HTR-8/SVneo (cell line): Measurements from ENCODE around the gene HCCS.
A peak's percentile ranks its signal among the peaks of the same experiment; 100 is the strongest.
"Not testable (repeated sequence)": the region's sequence is repeated elsewhere in the genome, so short reads cannot be mapped to it uniquely, and the experiment has no call there.

ENCODE experiments used
- DNase-seq: peaks from one replicate; pipeline ENCODE4 v3.0.0; 2011; ENCODE audit warnings: low spot score, mixed read lengths; ENCODE audit not compliant: insufficient read length
- FAIRE-seq: peaks from 2 replicates; lab custom pipeline; 2011; peaks lifted over from hg19 to GRCh38; lab: Jason Lieb, UNC

Gene HCCS

DNA sequence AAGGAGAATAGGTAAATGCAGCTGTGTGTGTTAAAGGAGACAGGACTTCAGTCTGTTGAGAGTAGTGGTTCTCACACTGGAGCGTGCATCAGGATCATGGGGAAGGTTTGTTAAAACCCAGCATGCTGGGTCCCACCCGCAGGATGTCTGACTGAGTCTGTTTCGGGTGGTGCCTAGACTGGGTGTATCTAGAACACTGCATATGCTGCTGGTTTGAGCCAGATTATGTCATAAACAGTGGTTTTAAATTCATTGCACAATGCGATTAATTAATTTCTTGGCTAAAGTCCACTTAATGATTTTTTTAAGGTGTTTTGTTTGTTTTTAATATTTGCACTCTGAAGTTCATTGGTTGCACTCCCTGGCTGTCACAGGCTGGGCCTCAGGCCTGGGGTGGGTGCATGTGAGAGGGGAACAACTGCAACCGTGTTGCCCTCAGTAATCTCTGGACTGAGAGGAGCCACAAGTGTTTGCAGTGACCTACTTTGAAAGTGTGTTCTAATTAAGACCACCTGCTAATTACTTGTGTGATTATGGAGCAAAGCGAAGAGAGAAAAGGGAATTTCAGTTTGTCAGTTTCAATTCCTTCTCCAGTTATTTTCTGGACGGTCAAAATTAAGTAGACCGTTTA, 8.3 kb downstream of the HCCS start:
- no peak for DNase-seq
- no peak for FAIRE-seq

DNA sequence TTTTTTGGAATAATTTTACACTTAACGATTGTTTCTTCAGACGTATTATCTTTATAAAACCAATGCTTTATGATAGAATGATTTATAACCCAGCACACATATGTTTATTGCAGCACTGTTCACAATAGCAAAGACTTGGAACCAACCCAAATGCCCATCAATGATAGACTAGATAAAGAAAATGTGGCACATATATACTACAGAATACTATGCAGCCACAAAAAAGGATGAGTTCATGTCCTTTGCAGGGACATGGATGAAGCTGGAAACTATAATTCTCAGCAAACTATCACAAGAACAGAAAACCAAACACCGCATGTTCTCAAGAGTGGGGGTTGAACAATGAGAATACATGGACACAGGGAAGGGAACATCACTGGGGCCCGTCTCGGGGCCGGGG, 12.0 kb downstream of the HCCS start:
- DNase-seq, FAIRE-seq: not testable (repeated sequence)

DNA sequence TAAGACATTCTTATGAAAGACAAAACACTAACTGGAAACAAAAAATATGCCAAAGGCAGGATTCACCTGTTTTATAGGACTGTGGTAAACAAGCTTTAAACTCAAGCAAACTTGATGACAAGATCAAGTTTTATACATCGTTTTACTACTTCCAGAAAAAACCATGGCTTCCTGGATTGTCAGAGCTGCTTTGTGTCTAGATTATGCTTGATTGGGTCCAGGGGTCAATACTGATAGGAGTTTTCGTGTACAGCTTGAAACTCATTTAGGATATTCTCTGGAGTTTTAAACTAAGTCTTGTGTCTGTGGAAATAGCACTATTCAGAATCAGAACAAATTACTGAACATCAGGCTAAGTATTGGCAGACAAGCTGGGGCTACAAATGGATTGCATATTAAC, 13.0 kb downstream of the HCCS start:
- FAIRE-seq (no peak), DNase-seq (no peak)

DNA sequence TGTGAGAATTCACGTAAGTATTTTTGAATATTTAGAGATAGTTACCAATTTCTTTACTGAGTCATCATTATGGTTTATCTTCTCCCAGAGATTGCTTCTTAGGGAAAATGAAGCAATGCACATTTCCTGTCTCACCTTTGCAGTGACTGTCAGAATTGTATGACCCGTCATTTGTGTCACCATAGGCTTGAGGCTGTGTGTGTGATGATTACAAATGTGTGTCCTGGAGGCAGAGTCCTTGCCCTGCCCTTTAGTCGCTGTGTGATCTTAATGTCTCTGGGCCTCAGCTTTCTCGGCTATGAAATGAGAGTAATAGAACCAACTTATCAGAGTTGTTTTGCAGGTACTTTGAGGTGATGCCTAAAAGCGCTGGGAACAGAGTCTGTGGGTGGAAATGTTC, 13.9 kb downstream of the HCCS start:
- DNase-seq (no peak), FAIRE-seq (no peak)

DNA sequence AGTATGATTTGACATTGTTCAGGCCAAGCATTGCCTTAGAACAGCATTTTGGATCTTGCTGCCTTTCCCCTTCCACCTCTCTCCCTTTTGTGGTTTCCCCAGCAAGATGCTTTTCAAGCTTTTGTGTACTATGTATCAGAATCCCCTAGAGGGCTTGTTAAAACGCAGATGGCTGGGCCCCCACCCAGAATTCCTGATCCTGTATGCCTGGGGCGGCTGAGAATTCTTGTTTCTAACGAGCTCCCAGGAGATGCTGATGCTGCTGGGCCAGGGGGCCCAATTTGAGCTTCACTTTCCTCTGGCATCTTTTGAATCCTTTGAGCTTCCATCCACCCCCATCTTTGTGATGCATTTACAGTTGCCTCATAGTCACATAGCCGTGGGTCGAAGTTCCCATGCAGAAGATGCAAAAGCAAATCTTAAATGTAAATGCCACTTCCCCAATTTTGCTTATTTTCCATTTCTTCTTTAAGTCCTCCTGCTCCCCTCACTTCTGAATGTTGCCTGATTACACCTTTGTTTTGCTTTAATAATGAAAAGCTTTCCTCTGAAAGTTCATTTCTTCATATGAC, 18.5 kb downstream of the HCCS start:
- FAIRE-seq = no peak
- DNase-seq = no peak

DNA sequence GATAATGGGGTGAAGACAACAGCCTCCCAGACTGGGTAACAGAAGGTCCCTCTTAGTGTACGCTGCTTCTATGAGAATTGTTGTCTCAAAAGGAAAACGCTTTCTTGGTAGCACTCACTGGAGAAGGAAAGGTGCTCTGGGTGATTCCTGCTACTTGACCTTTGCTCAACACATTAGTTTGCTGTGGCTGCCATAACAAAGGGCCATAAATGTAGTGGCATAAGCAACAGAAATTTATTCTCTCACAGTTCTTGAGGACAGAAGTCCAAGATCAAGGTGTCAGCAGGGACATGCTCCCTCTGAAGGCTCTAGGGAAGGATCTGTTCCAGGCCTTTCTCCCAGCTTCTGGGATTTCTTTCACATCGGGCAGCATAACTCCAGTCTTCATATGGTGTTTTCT, 19.0 kb downstream of the HCCS start:
- DNase-seq = no peak
- no peak for FAIRE-seq

DNA sequence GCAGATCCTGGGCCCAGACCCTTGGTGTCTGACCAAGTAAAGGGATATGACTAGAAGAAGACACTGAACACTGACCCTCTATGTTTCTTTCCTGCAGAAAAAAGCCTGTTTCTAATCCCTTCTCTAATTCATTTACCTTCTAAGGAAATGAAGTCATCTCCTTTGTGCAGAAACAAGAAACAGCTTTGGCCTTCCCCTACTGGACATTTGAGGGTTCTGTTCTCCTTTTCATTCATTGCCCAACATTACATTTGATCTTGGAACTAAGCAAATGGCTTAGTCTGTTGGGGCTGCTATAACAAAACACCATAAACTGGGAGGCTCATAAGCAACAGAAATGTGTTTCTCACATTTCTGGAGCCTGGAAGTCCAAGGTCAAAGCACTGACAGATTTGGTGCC, 20.0 kb downstream of the HCCS start:
- FAIRE-seq (no peak), DNase-seq (no peak)

DNA sequence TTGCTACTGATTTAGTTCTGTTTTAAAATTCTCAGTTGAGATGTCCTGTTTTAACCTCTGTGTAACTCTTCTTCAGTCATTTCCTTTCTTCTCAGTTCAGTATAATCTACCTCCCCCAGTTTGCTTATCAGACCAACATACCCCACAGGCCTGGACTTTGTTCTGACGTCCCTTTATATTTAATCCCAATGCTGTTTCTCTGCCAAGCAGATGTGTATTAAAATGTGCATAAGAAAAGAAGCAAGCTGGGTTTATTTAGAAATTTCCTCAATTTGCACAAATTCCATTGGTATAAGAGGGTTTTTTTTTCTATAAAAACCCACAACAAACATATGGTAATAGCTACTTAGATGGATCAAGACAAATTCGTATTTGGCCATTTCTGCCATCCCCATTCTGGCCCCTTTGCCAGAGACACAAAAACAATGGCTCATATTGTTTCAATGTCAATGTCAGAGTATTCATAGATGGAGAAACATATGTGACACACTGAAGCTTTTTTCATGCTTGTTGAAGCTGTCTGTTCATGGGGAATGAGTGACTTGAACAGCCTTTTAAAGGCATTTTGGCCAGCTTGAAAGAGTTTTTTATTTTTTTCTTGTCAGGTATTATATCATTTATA, 24.5 kb downstream of the HCCS start:
- no peak for DNase-seq
- no peak for FAIRE-seq

DNA sequence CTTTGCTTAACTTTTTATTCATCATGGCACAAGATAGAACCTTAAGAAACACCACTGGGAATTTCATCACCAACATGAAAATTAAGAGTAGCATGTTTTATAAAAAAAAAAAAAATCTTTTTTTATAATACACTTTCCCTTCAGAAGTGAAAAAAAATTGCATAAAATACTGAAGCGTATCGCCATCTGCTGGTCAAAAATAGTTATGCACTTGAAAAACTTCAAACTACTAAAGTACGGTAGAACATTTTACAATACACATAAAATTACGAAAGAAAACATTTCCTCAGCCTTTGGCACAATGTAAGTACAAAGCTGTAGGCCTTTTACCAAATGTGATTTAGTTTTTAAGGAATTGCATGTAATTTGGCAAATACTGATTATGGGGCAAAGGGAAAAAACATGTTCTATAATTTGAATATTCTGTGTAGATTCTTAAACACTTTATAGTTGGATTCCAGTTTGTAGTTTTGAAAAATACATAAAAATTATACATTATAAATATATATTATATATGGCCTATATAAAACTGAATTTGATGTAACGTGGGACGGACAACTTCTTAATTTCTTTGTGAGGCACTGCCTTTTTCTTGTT, 26.5 kb downstream of the HCCS start:
- DNase-seq (no peak), FAIRE-seq (no peak)

DNA sequence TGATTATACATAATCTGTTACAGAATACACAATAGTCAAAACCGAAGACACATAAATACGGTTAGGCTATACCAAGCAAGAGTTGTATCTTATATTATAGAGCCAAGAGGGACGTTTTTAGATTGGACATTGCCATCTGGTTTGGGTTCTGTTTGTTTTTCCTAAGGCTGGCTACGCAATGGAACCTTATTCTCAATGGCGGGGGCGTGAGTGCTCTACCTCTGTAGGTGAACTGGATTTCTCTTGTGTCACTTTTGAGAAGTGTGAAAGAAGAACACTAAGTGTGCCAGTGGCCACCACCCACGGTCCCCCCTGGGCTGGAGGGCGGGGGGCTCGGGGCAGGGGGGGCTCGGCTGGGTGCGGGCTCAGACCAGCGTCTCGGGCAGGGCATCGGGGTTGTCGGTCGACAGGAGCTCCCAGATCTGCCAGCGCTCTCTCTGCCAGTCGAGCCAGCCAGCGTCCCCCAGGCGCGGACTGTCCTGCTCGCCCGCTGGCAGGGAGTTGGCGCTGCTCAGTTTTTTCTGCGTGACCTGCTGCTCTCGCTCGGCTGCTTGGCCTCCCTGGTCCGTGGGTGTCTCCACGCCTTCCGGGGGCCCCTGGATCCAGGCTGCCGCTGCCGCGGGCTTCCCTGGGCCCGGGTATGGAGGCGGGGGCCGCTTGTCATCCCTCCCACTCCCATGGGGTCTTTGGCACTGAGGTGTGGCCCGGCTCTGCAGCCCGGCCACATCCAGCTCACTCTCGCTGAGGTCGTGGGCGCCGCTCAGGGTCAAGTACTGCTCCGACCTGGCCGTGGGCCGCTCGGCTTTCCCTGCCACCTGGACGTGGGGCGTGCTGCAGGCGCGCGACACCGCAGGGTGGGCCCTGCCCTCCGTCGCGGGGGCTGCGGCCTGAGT, 27.6 kb downstream of the HCCS start:
- DNase-seq (no peak), FAIRE-seq (no peak)

DNA sequence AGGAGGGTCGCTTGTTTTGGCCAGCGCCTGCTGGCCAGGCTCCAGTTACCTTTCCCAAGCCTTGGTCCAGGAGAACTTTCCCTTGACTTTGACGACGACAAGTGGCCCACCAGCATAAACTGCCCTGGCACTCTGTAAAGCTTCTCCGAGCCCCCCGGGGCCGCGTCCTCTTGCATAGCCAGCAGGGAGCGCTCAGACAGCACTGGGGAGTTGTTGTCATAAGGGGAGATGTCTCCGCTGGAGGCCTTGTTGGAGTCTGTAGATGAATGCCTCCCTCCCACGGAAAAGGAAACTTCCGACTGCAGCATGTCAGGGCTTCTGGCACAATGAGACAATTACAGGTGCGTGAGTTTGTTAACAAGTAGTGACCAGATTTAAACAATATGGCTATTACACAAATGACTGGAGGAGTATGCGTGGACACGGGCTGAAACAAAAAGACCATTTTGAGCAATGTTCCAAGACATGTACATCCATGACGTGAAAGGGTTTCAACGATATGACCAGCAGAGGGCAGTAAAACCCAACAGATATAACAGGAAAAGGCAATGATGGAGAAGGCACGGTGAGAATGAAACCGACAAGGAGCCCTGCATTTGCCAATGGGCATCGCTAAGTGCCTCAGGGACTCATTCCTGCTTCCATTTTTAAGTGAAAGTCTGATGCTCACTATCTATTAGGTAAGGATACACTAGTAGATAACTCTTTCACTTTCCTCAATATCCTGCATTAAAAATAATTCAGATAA, 33.0 kb downstream of the HCCS start:
- peak; percentile 60 for DNase-seq
- no peak for FAIRE-seq

DNA sequence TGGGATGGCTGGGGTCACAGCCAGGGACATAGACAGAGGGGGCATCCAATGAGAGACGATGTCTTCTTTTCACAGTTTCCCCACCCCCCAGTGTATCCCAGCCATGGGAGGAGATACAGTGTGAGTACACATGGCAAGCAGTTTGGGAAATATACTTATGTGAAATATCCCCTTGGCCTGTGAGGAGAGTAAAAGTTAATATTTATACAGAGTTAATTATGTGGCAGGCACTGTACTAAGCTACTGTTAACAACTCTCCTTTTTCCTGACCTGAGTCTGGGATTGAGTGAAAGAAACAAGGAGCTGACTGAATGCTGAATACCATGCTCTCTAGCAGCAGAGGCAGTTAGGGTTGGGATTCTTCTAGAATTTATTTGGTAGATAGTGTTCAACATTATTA, 35.3 kb downstream of the HCCS start:
- DNase-seq = no peak
- FAIRE-seq = no peak

DNA sequence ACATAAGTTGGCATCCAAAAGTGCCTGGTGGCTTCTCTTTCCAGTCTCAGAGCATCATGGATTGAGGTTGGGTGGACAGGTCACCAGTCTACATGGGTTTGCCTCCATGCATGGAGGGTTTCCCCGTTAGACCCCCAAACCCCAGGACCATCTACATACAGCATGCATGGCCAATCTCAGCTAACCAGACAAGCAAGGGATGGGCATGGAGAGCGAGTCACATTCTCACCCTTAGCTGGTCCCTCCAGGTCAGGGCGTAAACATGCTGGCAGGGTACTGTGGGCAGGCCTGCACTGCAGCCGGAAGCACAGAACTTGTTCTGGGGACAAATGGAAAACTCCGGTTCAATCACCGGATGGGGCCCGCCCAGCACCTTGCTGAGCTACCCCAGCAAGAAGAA, 37.3 kb downstream of the HCCS start:
- no peak for FAIRE-seq

DNA sequence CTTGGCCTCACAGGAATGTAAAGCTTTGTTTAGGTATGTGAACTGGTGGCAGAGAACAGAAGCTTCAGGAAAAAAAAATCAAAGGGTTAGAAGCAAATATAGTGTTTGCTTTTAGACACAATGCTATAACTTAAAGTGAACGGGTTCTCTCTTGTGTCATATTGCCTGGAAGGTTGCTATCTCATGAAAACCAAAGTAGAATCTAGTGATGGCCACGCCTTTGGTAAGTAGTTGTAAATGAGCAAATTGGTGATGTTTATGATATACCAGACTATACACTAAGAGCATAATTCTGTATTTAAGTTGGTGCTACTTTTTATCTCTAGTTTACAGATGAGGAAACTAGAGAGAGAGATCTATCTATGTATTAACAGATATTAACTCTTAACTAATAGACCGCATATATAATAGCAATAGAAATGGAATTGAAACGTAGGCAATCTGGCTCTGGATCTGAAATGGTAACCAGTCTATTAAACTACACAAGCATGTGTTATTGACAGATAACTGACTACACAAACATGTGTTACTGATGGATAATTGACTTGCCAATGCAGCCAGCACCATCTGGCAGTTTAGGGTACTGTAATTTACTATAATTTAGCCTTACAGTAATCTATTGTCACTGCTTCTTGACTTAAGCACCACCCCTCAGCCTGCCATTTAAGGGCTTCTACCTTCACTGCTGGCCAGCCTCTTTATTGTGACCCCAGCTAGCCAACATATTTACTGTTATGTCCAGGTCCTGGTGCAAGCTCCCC, 40.8 kb downstream of the HCCS start:
- FAIRE-seq (no peak), DNase-seq (no peak)

More for the DNA sequence above, 37.3 kb downstream of the HCCS start:
- no peak for DNase-seq

DNA sequence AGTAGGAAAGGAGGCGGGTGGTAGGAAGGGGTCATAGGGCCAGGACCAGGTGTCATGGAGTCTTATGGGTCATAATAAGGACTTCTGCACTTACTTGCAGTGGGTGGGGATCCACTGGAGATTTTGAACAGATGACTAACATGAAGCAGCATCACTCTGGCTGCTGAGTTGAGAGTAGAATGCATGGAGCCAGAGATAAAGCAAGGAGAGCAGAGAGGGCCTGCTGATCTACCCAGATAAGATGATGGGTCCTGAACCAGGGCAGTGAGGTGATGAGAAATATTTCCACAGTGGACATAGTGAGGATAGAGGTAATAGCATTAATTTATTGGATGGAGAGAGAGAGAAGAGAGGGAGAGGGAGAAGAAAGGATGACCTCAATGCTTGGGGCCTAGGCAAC, 48.0 kb downstream of the HCCS start:
- FAIRE-seq = no peak
- DNase-seq = no peak

DNA sequence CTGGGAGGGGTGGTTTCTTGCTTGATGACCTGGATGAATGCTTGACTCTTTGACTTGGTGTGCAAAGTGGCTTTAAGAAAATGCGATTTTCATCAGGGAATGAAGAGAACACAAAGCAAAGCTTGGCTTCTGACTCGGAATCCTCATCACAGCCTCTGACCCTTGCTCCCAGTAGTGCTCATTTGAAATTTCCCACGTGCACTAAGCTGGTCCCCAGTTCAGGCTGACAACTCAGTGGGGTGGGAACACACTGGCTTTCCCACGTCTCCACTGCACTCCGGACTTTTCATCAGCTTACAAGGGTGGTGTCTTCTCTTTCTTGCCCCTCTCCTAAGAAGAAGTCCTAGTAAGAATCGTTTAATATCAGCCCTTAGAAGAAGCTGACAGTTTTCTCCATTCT, 53.3 kb downstream of the HCCS start:
- no peak for DNase-seq
- FAIRE-seq = no peak

DNA sequence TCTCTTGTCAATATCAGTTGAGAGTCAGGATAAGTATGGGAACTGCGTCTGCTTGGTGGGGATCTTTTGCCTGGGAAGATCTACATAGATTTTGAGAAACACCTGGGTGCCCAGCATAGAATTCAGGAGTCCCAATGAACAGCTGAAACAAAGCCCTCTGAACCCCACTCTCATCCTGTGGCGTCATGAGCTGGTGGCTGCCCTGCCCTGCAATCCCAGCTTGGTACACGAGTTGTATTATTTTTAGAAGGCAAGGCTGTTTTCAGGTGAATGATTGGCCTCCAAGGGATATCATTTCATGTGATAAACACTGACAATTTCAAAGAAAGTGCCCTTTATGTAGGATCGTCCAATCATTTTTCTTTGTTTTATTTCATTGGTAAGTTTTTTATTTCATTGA, 60.8 kb downstream of the HCCS start:
- DNase-seq (no peak), FAIRE-seq (no peak)

DNA sequence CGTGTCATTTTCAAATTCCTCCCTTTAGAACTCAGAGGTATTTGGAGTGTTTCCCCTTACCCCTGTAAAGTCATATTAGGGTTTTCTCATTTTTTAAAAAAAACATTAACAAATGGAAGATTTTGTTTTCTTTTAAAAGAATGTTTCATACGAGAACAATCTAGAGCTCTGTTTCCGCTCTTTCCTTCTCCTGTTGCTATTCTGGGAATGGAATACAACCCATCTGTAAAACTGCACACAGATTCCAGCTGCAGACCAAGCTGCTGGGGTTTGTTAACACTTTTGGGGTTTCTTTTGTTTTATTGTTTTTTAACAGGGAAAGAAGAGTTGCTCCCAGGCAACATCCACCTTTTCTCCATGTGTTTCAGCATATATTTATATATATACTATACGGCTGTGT, 61.3 kb downstream of the HCCS start:
- DNase-seq = no peak
- FAIRE-seq = no peak
